ENCODE results near the gene PIKFYVE.

DNA sequence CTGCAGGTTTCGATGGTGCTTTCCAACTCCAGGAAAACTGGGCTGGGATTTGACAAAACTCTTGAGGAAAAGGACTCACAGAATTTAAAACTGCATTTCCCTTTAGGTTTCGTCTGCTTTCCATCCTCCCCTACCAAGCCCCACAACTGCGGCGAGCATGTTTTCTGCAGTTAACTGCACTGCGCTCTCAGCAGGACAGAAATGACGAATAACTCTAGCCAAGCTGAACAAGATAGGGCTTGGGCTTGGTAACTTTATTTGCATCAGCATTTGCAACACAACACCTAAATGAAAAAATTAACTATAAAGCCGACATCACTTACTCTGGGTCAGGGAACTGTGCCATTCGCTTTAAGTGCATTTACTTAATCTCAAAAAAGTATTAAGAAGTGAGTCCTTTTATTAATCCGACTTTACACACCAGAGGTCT lies 669 bp upstream of the PIKFYVE start:
- no peak for TF ChIP-seq POLR2A (IDR thresholded peaks at IDR 0.05)
- TF ChIP-seq, protein P1, sequence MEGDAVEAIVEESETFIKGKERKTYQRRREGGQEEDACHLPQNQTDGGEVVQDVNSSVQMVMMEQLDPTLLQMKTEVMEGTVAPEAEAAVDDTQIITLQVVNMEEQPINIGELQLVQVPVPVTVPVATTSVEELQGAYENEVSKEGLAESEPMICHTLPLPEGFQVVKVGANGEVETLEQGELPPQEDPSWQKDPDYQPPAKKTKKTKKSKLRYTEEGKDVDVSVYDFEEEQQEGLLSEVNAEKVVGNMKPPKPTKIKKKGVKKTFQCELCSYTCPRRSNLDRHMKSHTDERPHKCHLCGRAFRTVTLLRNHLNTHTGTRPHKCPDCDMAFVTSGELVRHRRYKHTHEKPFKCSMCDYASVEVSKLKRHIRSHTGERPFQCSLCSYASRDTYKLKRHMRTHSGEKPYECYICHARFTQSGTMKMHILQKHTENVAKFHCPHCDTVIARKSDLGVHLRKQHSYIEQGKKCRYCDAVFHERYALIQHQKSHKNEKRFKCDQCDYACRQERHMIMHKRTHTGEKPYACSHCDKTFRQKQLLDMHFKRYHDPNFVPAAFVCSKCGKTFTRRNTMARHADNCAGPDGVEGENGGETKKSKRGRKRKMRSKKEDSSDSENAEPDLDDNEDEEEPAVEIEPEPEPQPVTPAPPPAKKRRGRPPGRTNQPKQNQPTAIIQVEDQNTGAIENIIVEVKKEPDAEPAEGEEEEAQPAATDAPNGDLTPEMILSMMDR (IDR thresholded peaks at IDR 0.05) = no peak

Data from tibial nerve (tissue), 3 donors.